Fibroblast of lung (primary cell): ENCODE data around the gene ANKRD6.

Experiments
- EZH2 ChIP-seq: IDR thresholded peaks from 2 replicates; pipeline ENCODE4 v1.5.1; 2012; ENCODE audit warnings: low read length, control low read depth, mild to moderate bottlenecking; ENCODE audit errors: missing control alignments
- TF ChIP-seq, protein P1 (sequence below), 2 donors: IDR thresholded peaks in 1 of 2; conservative IDR thresholded peaks in 1 of 2; 1 replicate in 1 of 2; 2 replicates in 1 of 2; pipeline ENCODE4 v1.5.1; 2011 to 2012; ENCODE audit warnings: low read length in 2 of 2, control low read depth in 1 of 2, inconsistent platforms in 1 of 2, low read depth in 1 of 2, mild to moderate bottlenecking in 1 of 2

- TF ChIP-seq, protein P1, sequence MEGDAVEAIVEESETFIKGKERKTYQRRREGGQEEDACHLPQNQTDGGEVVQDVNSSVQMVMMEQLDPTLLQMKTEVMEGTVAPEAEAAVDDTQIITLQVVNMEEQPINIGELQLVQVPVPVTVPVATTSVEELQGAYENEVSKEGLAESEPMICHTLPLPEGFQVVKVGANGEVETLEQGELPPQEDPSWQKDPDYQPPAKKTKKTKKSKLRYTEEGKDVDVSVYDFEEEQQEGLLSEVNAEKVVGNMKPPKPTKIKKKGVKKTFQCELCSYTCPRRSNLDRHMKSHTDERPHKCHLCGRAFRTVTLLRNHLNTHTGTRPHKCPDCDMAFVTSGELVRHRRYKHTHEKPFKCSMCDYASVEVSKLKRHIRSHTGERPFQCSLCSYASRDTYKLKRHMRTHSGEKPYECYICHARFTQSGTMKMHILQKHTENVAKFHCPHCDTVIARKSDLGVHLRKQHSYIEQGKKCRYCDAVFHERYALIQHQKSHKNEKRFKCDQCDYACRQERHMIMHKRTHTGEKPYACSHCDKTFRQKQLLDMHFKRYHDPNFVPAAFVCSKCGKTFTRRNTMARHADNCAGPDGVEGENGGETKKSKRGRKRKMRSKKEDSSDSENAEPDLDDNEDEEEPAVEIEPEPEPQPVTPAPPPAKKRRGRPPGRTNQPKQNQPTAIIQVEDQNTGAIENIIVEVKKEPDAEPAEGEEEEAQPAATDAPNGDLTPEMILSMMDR (conservative IDR thresholded peaks at IDR 0.05 in 1 of 2, IDR thresholded peaks at IDR 0.05 in 1 of 2; ENCODE audit: low read depth in 1 of 2, low read length in 2 of 2): no peak
- no peak for TF ChIP-seq EZH2
These were observed 148.7 kb downstream of the ANKRD6 start for GRCh38 chr6:89581689-89582088.
